ENCODE data around the gene NLRC5.

GRCh38 chr16:57017251-57017650, 27.9 kb downstream of the NLRC5 start:
- TF ChIP-seq CTCF (IDR thresholded peaks at IDR 0.05; ENCODE audit: low read length) (no peak), EZH2 (IDR thresholded peaks at IDR 0.05; ENCODE audit: borderline replicate concordance, low read length) (no peak)

Data from OCI-LY1 (cell line).